ENCODE results near the gene BPTF.
A peak's percentile ranks its signal among the peaks of the same experiment; 100 is the strongest.
"Not testable (repeated sequence)": the region's sequence is repeated elsewhere in the genome, so short reads cannot be mapped to it uniquely, and the experiment has no call there.

The BPTF gene

DNA sequence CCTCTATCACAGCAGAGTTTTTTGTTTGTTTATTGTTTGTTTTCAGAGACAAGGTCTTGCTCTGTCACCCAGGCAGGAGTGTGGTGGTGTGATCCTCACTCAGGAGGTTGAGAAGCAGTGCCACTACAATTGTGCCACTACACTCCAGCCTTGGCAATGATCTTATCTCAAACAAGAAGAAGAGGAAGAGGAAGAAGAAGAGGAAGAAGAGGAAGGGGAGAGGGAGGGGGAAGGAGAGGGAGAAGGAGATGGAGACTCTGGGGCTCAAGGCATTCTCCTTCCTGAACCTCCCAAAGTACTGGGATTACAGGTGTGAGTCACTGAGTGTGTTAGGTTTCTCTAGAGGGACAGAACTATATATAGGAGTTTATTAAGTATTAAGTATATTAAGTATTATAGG is 188.1 kb downstream of the BPTF start:
- no peak for DNase-seq (ENCODE audit: low read depth)

DNA sequence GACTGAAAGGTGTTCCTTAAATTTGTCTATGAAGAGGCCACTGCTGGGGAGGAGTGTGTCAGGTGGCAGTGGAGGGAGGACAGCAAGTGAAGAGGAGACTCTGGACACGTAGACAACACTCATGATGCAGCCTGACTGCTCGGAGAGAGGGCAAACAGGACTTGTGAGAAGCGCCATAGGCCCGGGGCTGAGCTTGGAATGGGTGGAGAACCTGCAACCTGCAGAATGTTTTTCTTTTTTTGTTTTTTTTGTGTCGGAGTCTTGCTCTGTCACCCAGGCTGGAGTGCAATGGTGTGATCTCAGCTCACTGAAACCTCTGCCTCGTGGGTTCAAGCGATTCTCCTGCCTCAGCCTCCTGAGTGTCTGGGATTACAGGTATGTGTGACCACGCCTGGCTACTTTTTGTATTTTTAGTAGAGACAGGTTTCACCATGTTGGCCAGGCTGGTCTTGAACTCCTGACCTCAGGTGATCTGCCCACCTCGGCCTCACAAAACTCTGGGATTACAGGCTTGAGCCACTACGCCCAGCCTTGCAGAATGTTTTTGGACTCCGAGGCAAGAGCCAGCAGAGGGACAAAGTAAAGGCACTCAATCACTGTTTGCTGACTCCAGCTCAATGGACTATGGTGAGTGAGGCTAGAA is 189.9 kb downstream of the BPTF start:
- DNase-seq (ENCODE audit: low read depth), result no peak

DNA sequence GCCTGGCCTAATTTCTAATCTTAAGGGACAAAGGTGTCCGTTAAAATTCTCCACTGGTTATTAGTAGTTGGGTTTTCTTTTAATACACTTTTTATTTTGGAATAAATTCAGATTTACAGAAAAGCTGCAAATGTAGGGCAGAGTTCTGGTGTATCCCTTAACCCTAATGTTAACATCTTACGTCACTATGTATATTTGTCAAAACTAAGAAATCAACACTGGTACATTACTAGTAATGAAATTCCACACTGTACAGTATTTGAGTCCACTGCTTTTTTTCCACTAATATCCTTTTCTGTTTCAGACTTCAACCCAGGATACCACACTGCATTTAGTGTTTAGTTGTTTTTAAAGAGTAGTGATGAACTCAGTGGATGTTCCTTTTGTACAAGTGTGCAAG is 191.5 kb downstream of the BPTF start:
- DNase-seq (ENCODE audit: low read depth), result no peak

DNA sequence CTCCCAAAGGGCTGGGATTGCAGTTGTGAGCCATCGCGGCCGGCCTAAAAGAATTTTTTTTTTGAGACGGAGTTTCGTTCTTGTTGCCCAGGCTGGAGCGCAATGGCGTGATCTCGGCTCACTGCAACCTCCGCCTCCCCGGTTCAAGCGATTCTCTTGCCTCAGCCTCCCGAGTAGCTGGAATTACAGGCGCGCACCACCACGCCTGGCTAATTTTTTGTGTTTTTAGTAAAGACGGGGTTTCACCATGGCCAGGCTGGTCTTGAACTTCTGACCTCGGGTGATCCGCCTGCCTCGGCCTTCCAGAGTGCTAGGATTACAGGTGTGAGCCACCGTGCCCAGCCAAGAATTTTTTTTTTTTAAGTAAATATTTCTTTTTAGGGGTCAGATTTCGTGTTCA is 193.2 kb downstream of the BPTF start:
- DNase-seq (ENCODE audit: low read depth), result not testable (repeated sequence)

DNA sequence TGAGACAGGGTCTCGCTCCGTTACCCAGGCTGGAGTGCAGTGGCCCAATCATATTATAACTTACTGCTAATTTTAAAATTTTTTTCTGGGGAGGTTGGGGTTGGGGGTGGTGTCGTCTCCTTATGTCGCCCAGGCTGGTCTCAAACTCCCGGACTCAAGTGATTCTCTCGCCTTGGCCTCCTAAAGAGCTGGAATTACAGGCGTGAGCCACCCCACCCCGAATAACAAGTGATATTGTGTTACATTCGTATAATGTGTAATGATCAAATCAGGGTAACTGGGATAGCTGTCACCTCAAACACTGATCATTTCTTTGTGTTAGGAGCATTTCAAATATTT is 194.0 kb downstream of the BPTF start:
- no peak for DNase-seq (ENCODE audit: low read depth)

DNA sequence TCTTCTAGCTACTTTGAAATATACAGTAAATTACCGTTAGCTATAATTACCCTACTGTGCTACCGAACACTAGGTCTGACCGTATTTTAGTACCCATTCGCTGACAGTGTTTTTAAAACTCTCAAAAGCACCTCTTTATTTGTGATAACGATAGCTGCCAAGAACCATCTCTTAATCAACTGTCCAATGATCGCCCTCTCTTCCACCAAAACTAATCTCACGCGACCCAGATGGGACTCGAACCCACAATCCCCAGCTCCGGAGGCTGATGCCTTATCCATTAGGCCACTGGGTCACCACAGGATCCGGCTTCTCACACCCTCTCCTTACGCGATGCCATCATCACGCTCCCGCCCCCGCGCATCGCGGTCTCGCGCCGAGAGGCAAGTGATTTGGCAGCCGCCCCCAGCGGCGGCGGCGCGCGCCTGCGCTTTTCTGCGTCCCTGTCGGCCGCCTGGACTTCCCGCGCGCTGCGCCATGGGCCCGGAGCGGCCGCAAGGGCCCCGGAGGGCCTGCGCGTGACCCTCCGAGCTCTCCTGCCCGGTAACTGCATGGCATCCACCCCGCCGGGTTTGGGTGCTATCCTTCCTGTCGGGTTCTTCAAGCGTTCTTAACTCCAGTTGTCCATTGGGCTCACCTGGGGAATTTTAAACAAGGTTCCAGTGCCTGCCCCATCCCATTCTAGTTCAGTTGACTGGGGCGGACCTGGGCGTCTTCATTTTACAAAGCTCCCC is 194.5 kb downstream of the BPTF start:
- peak; percentile 81 for DNase-seq (ENCODE audit: low read depth)

DNA sequence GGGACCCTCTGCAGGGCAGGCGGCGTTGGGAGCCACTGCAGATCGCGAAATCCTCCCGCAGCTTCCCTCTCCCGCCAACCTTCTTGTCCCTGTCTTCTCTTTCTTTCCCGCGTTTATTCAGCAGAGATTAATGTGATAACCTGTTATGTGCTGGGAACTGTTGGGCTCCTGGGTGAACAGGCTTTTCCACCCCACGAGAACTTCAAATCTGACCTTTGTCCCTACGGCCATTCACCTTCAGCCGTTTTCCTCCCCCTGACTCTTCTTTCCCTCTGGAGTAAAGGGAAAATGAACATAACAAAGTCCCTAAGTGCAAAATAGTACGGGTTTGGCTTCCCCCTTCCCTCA is 195.1 kb downstream of the BPTF start:
- DNase-seq (ENCODE audit: low read depth), result no peak

DNA sequence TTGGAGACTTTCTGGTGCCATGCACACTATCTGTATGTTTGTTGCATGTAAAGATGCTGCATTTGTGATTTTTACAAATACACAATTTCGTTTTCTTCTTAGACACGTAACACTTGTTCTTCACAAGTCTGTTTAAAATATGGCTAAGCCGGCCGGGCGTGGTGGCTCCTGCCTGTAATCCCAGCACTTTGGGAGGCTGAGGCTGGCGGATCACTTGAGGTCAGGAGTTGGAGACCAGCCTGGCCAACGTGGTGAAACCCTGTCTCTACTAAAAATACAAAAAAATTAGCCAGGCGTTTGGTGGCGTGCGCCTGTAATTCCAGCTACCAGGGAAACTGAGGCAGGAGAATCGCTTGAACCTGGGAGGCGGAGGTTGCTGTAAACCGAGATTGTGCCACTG is 195.5 kb downstream of the BPTF start:
- not testable (repeated sequence) for DNase-seq (ENCODE audit: low read depth)

DNA sequence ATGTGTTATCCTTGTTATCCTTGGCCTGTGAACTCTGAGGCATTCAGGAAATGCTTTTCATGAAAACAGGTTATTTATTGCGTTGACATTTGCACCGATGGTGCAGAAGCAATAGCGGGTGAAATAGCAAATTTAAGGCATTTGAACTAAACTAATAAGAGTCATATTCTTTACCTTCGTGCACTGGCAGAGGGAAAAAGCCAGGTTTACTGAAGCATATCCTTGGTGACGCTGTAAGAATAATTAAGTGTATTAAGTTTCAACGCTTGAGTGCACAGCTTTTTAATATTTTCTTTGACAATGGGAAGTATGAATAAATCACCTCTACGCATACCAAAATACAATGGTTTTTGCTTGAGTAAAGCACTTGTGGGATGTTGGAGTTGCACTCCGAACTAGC is 196.7 kb downstream of the BPTF start:
- no peak for DNase-seq (ENCODE audit: low read depth)

DNA sequence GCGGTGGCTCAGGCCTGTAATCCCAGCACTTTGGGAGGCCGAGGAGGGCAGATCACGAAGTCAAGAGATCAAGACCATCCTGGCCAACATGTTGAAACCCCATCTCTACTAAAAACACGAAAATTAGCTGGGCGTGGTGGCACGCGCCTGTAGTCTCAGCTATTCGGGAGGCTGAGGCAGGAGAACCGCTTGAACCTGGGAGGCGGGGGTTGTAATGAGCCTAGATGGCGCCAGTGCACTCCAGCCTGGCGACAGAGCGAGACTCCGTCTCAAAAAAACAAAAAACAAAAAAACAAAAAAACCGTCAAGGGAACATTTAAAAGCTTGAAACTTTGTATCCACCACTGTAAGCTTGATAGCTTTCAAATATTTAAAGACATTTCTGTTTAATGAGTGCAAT is 197.2 kb downstream of the BPTF start:
- not testable (repeated sequence) for DNase-seq (ENCODE audit: low read depth)

DNA sequence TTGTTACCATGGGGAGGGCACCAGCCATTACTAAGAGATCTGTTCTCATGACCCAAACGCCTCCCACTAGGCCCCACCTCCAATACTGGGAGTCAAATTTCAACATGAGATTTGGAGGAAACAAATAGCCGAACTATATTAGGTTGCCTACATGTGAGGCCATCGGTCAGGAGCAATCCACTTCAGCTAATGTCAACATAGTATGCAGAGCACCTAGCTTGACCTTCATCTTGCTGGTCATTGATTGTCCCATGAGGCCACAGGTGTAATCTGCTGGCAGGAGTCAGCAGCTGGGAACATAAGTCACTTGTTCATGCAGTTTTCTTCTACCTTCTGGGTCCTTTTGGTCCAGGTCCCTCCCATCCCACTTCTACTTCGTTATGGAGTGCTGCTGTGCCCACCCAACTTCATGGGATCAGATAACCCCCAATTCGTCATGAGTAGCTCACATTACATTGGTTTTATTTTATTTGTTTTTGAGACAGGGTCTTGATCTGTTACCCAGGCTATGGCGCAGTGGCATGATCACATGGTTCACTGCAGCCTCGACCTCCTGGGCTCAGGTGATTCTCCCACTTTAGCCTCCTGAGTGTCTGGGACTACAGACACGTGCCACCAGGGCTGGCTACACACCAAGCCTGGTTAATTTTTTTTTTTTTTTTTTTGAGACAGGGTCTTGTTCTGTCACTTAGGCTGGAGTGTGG is 204.4 kb downstream of the BPTF start:
- DNase-seq (ENCODE audit: low read depth), result no peak
